Rectal smooth muscle tissue (tissue), 1 donor: ENCODE data around the gene HSD17B12.
A peak's percentile ranks its signal among the peaks of the same experiment; 100 is the strongest.
"Not testable (repeated sequence)": the region's sequence is repeated elsewhere in the genome, so short reads cannot be mapped to it uniquely, and the experiment has no call there.

ENCODE experiments used
- H3K27ac ChIP-seq: one replicate; pipeline ENCODE4 v1.7.0; 2013; ENCODE audit warnings: low read depth, low read length, inconsistent platforms
- H3K27me3 ChIP-seq: one replicate; pipeline ENCODE4 v1.7.0; 2013; ENCODE audit warnings: low read length; ENCODE audit not compliant: control insufficient read depth, insufficient read depth
- H3K36me3 ChIP-seq: one replicate; pipeline ENCODE4 v1.7.0; 2013; ENCODE audit warnings: low read length; ENCODE audit not compliant: control insufficient read depth, insufficient read depth
- H3K4me1 ChIP-seq: one replicate; pipeline ENCODE4 v1.7.0; 2013; ENCODE audit warnings: low read length; ENCODE audit not compliant: control insufficient read depth, insufficient read depth
- H3K4me3 ChIP-seq: one replicate; pipeline ENCODE4 v1.7.0; 2013; ENCODE audit warnings: low read length
- H3K9ac ChIP-seq: one replicate; pipeline ENCODE4 v1.7.0; 2013; ENCODE audit warnings: low read length

The HSD17B12 gene

DNA sequence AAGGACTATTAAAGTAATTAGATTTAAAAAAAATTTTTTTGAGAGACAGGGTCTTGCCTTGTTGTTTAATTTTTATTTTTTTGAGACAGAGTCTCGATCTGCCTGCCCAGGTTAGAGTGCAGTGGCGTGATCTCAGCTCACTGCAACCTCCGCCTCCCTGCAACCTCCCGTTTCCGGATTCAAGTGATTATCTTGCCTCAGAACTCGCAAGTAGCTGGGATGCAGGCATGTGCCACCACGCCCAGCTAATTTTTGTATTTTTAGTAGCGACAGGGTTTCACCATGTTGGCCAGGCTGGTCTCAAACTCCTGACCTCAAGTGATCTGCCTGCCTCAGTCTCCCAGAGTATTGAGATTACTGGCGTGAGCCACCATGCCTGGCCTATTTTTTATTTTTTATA is 17.5 kb upstream of the HSD17B12 start:
- H3K36me3 ChIP-seq, H3K27me3 ChIP-seq, H3K27ac ChIP-seq, H3K4me3 ChIP-seq, H3K4me1 ChIP-seq, H3K9ac ChIP-seq: not testable (repeated sequence)

DNA sequence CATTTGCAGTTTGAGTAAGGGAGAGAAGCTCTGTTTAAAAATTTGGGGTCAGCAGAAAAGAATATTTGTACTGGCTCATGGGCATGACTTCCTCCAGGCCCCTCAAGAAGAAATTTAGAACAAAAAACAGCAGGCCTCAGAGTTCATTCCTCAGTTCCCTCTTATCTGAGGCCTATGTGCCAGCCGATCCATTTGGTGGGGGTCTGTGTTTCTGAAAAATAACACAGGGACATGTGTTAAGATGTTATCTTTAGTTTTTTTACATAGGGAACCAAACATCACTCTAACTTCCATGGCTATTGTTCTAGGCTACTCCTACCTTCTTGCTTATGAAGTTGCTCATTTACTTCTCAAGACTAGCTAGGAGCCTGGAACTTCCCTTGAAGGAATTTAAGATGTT is 16.2 kb upstream of the HSD17B12 start:
- H3K27ac ChIP-seq = no peak overlapping the region
- H3K4me3 ChIP-seq = no peak overlapping the region
- no peaks in the 10 kb centered on the region for H3K4me1 ChIP-seq
- no peaks in the 10 kb centered on the region for H3K36me3 ChIP-seq
- H3K9ac ChIP-seq = no peak overlapping the region
- no peaks in the 10 kb centered on the region for H3K27me3 ChIP-seq

GRCh38 chr11:43671284-43671683 is 9.3 kb upstream of the HSD17B12 start:
- H3K36me3 ChIP-seq, H3K4me3 ChIP-seq, H3K27ac ChIP-seq, H3K27me3 ChIP-seq, H3K9ac ChIP-seq, H3K4me1 ChIP-seq: not testable (repeated sequence)

GRCh38 chr11:43674560-43674959 is 6.0 kb upstream of the HSD17B12 start:
- Histone ChIP-seq H3K9ac (no peak overlapping the region), H3K4me1 (no peaks in the 10 kb centered on the region), H3K4me3 (no peak overlapping the region), H3K27ac (no peak overlapping the region), H3K27me3 (no peaks in the 10 kb centered on the region), H3K36me3 (no peaks in the 10 kb centered on the region)

DNA sequence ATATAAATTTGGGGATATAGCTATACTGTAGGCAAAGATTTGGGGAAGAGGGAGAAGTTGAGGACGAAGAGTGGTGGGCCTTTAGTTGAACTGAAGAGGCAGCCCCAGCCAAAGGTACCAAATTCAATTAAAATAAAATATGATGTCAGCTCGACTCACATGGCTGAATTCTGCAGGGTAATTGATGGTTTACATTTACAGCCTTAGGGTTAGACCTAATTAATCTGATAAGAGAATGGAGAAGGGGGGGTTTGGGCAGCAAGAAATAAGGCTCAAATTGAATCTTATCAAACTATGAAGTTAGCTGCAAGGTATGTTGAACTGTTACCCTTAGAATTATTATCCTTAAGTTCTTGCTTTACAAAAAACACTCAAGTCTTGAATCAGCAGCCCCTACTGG is 3.6 kb upstream of the HSD17B12 start:
- H3K4me1 ChIP-seq = peaks cover 6% of the 10 kb centered on the region
- H3K4me3 ChIP-seq = no peak overlapping the region
- H3K27ac ChIP-seq = no peak overlapping the region
- H3K36me3 ChIP-seq = no peaks in the 10 kb centered on the region
- no peaks in the 10 kb centered on the region for H3K27me3 ChIP-seq
- H3K9ac ChIP-seq = no peak overlapping the region

DNA sequence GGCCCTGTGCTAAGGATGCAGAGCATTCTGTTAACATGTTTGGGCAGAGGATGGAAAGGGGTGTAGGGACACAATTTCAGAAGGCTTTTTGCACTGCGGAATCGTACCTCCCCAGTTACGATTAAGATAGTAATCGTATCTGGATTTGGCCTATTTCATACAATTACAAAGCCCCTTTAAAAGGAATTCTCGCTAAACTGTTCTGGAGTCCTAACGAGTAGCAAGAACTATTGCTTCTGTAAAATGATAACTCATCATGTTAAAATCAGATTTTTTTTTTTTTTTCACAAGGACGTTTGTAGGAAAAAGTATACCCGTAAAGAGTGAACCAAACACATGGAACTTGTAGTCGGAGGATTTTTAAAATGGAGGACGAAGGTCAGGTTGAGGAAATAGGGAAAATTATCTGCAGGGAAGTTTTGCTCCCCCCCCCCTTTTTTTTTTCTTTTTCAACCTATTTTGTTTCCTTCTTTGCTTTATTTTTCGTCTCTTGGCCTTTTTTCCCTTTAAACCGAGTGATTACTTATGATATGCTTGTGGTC is 934 bp downstream of the HSD17B12 start:
- H3K27me3 ChIP-seq = no peaks in the 10 kb centered on the region

GRCh38 chr11:43682081-43682480 is 1.5 kb downstream of the HSD17B12 start:
- H3K27me3 ChIP-seq, H3K4me1 ChIP-seq, H3K27ac ChIP-seq, H3K36me3 ChIP-seq, H3K9ac ChIP-seq: not testable (repeated sequence)
- peak overlapping the region; percentile 78 for H3K4me3 ChIP-seq

More for the DNA sequence above, 934 bp downstream of the HSD17B12 start:
- H3K9ac ChIP-seq = peak overlapping the region; percentile 59
- H3K4me3 ChIP-seq = peak overlapping the region; percentile 78
- H3K27ac ChIP-seq = peak overlapping the region; percentile 81
- H3K36me3 ChIP-seq = no peaks in the 10 kb centered on the region
- peaks cover 6% of the 10 kb centered on the region for H3K4me1 ChIP-seq

DNA sequence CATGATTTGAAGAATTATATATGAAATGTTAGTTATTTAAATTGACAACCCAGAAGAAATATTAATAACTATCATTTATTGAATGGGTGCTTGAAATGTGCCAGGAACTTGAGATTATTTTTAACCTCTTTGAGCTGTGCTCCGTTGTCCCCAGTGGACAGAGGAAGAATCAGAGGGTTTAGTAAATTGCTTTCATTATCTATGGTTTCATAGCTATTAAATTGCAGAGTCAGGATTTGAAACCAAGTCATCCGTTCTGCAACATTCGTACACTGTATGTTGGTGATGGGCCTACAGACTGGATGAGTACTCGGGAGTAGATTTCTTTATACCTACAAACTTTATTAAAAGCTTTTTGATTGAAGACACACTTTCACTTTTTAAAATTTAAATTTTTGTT is 4.9 kb downstream of the HSD17B12 start:
- peaks cover 6% of the 10 kb centered on the region for H3K4me1 ChIP-seq
- no peak overlapping the region for H3K27ac ChIP-seq

DNA sequence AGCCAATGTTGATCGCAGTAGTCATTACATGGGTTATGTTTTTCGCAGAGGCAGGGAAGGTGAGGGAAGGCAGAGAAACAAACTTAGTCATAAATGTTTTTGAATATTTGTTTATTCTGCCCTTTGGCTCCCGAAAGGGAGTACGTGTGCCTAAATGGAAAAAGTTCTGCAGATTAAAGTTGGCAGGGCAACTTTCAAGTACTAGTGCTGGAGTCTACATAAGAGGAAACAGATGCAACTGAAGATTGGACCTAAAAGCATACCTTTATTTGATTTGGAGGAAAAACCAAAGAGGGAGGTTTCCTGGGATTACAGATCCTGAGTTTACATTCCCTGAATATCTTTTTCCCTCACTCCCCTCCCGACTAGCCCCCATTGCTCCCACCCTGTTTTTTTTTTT is 5.7 kb downstream of the HSD17B12 start:
- Histone ChIP-seq H3K4me1 (peaks cover 6% of the 10 kb centered on the region), H3K4me3 (no peak overlapping the region), H3K27ac (no peak overlapping the region)

More for the DNA sequence above, 4.9 kb downstream of the HSD17B12 start:
- no peaks in the 10 kb centered on the region for H3K36me3 ChIP-seq
- no peak overlapping the region for H3K9ac ChIP-seq
- no peak overlapping the region for H3K4me3 ChIP-seq
- H3K27me3 ChIP-seq = no peaks in the 10 kb centered on the region

GRCh38 chr11:43687120-43687791 is 6.7 kb downstream of the HSD17B12 start:
- no peaks in the 10 kb centered on the region for H3K4me1 ChIP-seq
- H3K27ac ChIP-seq = no peak overlapping the region
- no peaks in the 10 kb centered on the region for H3K27me3 ChIP-seq
- H3K9ac ChIP-seq = no peak overlapping the region
- H3K36me3 ChIP-seq = no peaks in the 10 kb centered on the region
- H3K4me3 ChIP-seq = no peak overlapping the region

More for the DNA sequence above, 5.7 kb downstream of the HSD17B12 start:
- Histone ChIP-seq H3K27me3 (no peaks in the 10 kb centered on the region), H3K36me3 (no peaks in the 10 kb centered on the region), H3K9ac (no peak overlapping the region)

DNA sequence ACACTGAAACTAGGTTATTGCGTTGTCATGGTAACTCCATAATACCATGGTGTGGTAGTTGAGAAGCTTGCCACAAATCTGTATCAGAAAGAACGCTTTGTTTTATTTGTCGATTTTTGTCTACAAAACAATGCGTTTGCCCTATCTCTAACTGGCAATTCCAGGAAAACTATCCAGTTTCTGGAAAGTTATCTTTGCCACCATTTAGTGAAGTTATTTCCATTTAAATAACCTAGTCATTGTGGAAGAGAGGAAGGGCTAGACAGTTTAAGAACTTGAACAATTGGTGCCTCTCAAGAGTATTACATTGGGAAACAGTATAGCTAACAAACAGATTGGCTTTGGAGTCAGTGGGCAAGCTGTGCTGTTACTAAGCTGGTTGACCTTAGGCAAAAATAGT is 7.9 kb downstream of the HSD17B12 start:
- H3K9ac ChIP-seq = no peak overlapping the region
- no peaks in the 10 kb centered on the region for H3K27me3 ChIP-seq
- no peaks in the 10 kb centered on the region for H3K4me1 ChIP-seq
- no peak overlapping the region for H3K27ac ChIP-seq
- no peak overlapping the region for H3K4me3 ChIP-seq
- no peaks in the 10 kb centered on the region for H3K36me3 ChIP-seq

GRCh38 chr11:43689167-43689566 is 8.6 kb downstream of the HSD17B12 start:
- Histone ChIP-seq H3K27me3 (no peaks in the 10 kb centered on the region), H3K4me1 (no peaks in the 10 kb centered on the region), H3K27ac (no peak overlapping the region), H3K9ac (no peak overlapping the region), H3K36me3 (no peaks in the 10 kb centered on the region), H3K4me3 (no peak overlapping the region)
